ENCODE data around the gene EVX2. TPM values are rescaled to one million over a fixed set of nuclear protein-coding genes. Genes with fewer than 3 reads are reported as not detected.

Gene EVX2
- total RNA-seq (1 to 10 TPM; 1.2 to 4.6 (median 2.1) TPM), polyA plus RNA-seq (under 1 TPM in 1 of 3 donors, not detected in 2; 0.07 TPM)

DNA sequence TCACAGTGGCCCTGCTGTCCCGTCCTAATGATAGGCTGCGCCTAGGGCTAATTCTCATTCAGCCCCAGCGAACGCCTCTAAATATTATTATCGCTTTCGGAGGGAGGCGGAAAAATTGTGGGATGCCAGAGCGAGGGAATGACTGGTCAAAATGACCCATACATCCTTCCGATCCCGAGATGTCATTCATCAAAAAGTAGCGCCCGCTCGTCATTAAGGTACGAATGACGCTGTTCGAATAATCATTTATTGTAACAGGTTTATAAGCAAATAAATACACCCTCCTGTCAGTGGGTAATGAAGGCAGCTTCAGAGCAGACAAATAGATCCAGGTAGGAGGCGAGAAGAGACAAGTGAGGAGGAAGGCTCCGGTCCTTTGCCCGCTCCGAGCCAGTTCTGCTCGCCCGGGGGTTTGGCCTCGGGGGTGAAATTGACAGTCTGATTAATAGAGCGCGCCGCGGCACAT lies at the start of gene EVX2:
Gene EVX2 (minus strand): TSS at position 167 of the 466 bp plus-strand sequence. CDS start 186 bp downstream, outside the sequence.
- TF ChIP-seq EP300 (IDR thresholded peaks at IDR 0.05) (no peak), POLR2A (IDR thresholded peaks at IDR 0.05) (peak in 1 of 2 donors; percentile 6), POLR2AphosphoS5 (IDR thresholded peaks at IDR 0.05) (peak in 1 of 4 donors; percentile 13)
- TF ChIP-seq, protein P1, sequence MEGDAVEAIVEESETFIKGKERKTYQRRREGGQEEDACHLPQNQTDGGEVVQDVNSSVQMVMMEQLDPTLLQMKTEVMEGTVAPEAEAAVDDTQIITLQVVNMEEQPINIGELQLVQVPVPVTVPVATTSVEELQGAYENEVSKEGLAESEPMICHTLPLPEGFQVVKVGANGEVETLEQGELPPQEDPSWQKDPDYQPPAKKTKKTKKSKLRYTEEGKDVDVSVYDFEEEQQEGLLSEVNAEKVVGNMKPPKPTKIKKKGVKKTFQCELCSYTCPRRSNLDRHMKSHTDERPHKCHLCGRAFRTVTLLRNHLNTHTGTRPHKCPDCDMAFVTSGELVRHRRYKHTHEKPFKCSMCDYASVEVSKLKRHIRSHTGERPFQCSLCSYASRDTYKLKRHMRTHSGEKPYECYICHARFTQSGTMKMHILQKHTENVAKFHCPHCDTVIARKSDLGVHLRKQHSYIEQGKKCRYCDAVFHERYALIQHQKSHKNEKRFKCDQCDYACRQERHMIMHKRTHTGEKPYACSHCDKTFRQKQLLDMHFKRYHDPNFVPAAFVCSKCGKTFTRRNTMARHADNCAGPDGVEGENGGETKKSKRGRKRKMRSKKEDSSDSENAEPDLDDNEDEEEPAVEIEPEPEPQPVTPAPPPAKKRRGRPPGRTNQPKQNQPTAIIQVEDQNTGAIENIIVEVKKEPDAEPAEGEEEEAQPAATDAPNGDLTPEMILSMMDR (IDR thresholded peaks at IDR 0.05): no peak
- H3K27ac ChIP-seq: peak within 1 kb of the TSS in 3 of 4 donors; percentile 92 to 96 (median 94)
- WGBS, 2 donors: 18% methylated on average over 27 of the region's 27 CpGs
- no peak for DNase-seq
- H3K9me3 ChIP-seq: peaks cover 0 to 8% (median 0%) of the 10 kb centered on the region in 4 donors
- peak within 1 kb of the TSS; percentile 32 to 54 (median 50) for H3K4me3 ChIP-seq
- no peaks in the 10 kb centered on the region for H3K36me3 ChIP-seq
- intact Hi-C loops (cut with DNase I): no loop called here
- H3K27me3 ChIP-seq: peaks cover 51 to 98% (median 61%) of the 10 kb centered on the region in 3 donors
- peaks cover 0 to 61% (median 44%) of the 10 kb centered on the region in 4 donors for H3K4me1 ChIP-seq

DNA sequence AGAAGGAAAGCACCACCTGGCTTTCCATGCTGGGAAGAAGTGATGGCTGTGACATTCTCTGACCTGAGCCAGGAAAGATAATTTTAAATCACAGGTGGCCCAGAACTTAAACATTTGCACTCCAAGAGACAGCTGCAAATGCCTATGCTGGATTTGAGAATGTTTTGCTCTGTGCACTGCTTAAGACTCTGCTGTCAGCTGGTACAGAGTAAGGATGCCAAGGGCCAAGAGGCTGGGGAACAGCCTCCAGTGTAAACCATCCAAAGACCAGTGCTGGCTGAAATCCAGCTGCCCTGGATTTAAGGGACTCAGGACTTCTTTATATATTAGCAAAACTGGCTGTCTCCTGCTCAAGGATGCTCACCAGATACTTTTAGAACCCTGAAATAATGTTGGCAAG lies 49.6 kb upstream of the EVX2 start:
- Histone ChIP-seq H3K36me3 (no peaks in the 10 kb centered on the region), H3K27ac (peak overlapping the region in 2 of 4 donors; percentile 30 to 87), H3K9me3 (no peaks in the 10 kb centered on the region), H3K27me3 (peaks cover 11 to 98% (median 83%) of the 10 kb centered on the region in 3 donors), H3K4me3 (no peak overlapping the region), H3K4me1 (peaks cover 0 to 54% (median 42%) of the 10 kb centered on the region in 4 donors)
- TF ChIP-seq EP300 (IDR thresholded peaks at IDR 0.05) (no peak), POLR2A (IDR thresholded peaks at IDR 0.05) (no peak), POLR2AphosphoS5 (IDR thresholded peaks at IDR 0.05) (no peak)
- TF ChIP-seq, protein P1 (IDR thresholded peaks at IDR 0.05): no peak
- intact Hi-C loops (cut with DNase I): no loop called here
- peak; percentile 55 for DNase-seq

DNA sequence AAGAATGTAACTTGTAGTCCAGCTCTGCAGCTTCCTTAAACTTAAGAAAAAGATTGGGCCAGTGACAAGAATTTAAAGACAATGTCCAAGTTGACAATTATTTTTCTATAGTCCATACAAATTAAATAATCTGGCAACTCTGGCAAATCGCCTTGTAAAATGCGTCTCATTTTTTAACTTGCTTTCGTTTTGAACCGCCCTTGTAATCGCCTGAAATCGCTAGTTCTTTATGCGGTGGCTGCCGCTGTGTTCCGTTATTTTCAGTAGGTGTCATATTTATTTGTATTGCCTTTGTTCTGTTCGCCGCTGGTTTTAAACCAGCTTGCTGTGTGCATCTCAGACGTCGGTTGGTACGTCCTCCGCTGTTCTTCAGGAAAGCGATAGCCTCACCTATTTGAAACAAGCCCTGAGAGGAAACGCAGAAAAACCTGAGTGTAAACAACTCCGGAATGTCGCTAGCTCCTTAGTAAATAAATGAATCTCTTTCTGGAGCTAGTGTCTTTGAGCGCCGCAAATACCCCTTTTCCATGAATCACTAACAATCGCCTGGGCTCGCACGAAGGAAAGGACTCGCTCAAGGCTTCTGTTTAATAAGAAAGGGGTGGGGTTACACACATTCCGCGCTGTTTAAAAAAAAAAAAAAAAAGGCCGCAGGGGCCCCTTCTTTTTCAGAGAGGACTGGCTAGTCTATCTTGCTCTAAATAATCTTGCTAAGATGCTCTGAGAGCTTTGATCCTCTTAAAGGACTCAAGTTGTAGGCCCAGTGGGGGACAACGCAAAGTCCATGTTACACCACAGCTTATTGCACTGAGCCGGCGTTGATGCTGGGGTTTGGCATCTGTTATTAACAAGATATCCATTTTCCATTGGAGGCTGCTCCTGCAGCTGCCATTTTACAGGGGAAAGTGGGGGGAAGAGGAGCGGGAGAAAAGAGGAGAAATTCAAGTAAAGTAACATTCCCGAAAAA lies 48.7 kb upstream of the EVX2 start:
- peak; percentile 46 for DNase-seq
- H3K4me3 ChIP-seq: peak overlapping the region in 2 of 4 donors; percentile 1 to 10
- H3K36me3 ChIP-seq: no peaks in the 10 kb centered on the region
- H3K27ac ChIP-seq: peak overlapping the region in 3 of 4 donors; percentile 4 to 87 (median 11)
- TF ChIP-seq POLR2AphosphoS5 (IDR thresholded peaks at IDR 0.05) (peak in 2 of 4 donors; percentile 32 to 34), EP300 (IDR thresholded peaks at IDR 0.05) (no peak), POLR2A (IDR thresholded peaks at IDR 0.05) (no peak)
- TF ChIP-seq, protein P1 (IDR thresholded peaks at IDR 0.05): no peak
- H3K27me3 ChIP-seq: peaks cover 11 to 98% (median 84%) of the 10 kb centered on the region in 3 donors
- WGBS, 2 donors: 37 to 60% methylated on average over 33 of the region's 33 CpGs
- H3K9me3 ChIP-seq: no peaks in the 10 kb centered on the region
- H3K4me1 ChIP-seq: peaks cover 0 to 57% (median 45%) of the 10 kb centered on the region in 4 donors
- intact Hi-C loops (cut with DNase I): no loop called here

DNA sequence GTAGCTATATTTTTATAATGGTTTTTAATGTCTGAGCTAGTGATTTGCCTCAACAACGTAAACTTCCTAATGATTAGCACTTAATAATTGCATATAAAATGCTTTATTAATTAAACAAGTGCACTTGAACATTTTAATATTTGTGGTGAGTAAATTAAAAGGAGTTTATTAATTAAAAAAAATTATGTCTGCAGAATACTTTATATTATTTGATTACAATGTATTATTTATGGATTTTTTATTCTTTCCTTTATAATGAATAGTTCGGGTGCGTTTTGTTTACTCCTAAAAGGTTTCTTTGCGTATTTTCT lies 48.0 kb upstream of the EVX2 start:
- intact Hi-C loops (cut with DNase I): no loop called here
- Histone ChIP-seq H3K27ac (peak overlapping the region in 2 of 4 donors; percentile 91 to 93), H3K9me3 (no peaks in the 10 kb centered on the region), H3K36me3 (no peaks in the 10 kb centered on the region), H3K4me3 (peak overlapping the region in 2 of 4 donors; percentile 1 to 10), H3K4me1 (peaks cover 0 to 59% (median 44%) of the 10 kb centered on the region in 4 donors), H3K27me3 (peaks cover 11 to 95% (median 81%) of the 10 kb centered on the region in 3 donors)
- no peak for DNase-seq
- WGBS, 2 donors: 42 to 71% methylated on average over 4 of the region's 4 CpGs
- no peak for TF ChIP-seq EP300 (IDR thresholded peaks at IDR 0.05)
- TF ChIP-seq, protein P1 (IDR thresholded peaks at IDR 0.05): no peak
- no peak for TF ChIP-seq POLR2A (IDR thresholded peaks at IDR 0.05)
- no peak for TF ChIP-seq POLR2AphosphoS5 (IDR thresholded peaks at IDR 0.05)
